Measurements from ENCODE around the gene FLNB. TPM values are rescaled to one million over a fixed set of nuclear protein-coding genes. Genes with fewer than 3 reads are reported as not detected.
"Not testable (repeated sequence)": the region's sequence is repeated elsewhere in the genome, so short reads cannot be mapped to it uniquely, and the experiment has no call there.

FLNB gene
- total RNA-seq, 1 experiment from 2014 or later: 315 TPM

- DNase-seq: no peak
- no TSS peak for BruUV-seq (replicated peaks)
- ChIA-PET CTCF (interaction anchor here (0.7 to 1.1 kb wide), 2 partner anchors 98 to 99 kb away, joined by 3 to 4 read pairs; no protein-coding TSS in a partner anchor), POLR2A (interaction anchor here (1.0 kb wide), 1 partner anchor 105 kb away, joined by 3 read pairs; the partner anchor contains the start of genes HTD2 and RPP14)
- Histone ChIP-seq H3K9me3 (peaks cover 9% of the 10 kb centered on the region), H3K4me3 (ENCODE audit: low read depth, low read length) (no peak overlapping the region), H3K27me3 (replicated peaks; ENCODE audit: control insufficient read depth, insufficient read depth, low read length) (no peaks in the 10 kb centered on the region), H3K36me3 (ENCODE audit: control insufficient read depth, insufficient read depth, low read length) (no peaks in the 10 kb centered on the region), H3K4me1 (peaks cover 13% of the 10 kb centered on the region)
- H3K27ac Mint-ChIP-seq (ENCODE audit: unreplicated experiment): no peak overlapping the region
- peaks cover 3% of the 10 kb centered on the region for H3K4me1 Mint-ChIP-seq (ENCODE audit: low read depth, unreplicated experiment)
- no peaks in the 10 kb centered on the region for H3K9me3 Mint-ChIP-seq (ENCODE audit: unreplicated experiment)
- H3K27me3 Mint-ChIP-seq (ENCODE audit: insufficient read depth, unreplicated experiment): no peaks in the 10 kb centered on the region
- no peak for TF ChIP-seq CTCF (IDR thresholded peaks at IDR 0.05; ENCODE audit: insufficient read depth in 1 of 2, low read depth in 1 of 2, low read length in 1 of 2, severe bottlenecking in 1 of 2, unreplicated experiment in 1 of 2)
- H3K4me3 Mint-ChIP-seq (ENCODE audit: unreplicated experiment): no peak overlapping the region
- H3K36me3 Mint-ChIP-seq (ENCODE audit: insufficient read depth, unreplicated experiment): peaks cover 7% of the 10 kb centered on the region
- intact Hi-C loops (cut with micrococcal nuclease; ENCODE audit: unreplicated experiment): no loop called here
These were observed 192.7 kb downstream of the FLNB start for GRCh38 chr3:58200846-58201355.

GRCh38 chr3:58201451-58201850 lies 193.2 kb downstream of the FLNB start:
- H3K4me3 Mint-ChIP-seq (ENCODE audit: unreplicated experiment); H3K36me3 Mint-ChIP-seq (ENCODE audit: insufficient read depth, unreplicated experiment); H3K27me3 Mint-ChIP-seq (ENCODE audit: insufficient read depth, unreplicated experiment); H3K27me3 ChIP-seq (replicated peaks; ENCODE audit: control insufficient read depth, insufficient read depth, low read length); intact Hi-C loops (cut with micrococcal nuclease; ENCODE audit: unreplicated experiment); H3K27ac Mint-ChIP-seq (ENCODE audit: unreplicated experiment); H3K9me3 Mint-ChIP-seq (ENCODE audit: unreplicated experiment); H3K36me3 ChIP-seq (ENCODE audit: control insufficient read depth, insufficient read depth, low read length); BruUV-seq (replicated peaks); H3K9me3 ChIP-seq; DNase-seq; H3K4me3 ChIP-seq (ENCODE audit: low read depth, low read length); H3K4me1 Mint-ChIP-seq (ENCODE audit: low read depth, unreplicated experiment): not testable (repeated sequence)
- ChIA-PET CTCF (interaction anchor here (0.6 to 1.1 kb wide), 4 partner anchors 17 to 199 kb away, joined by 3 to 5 read pairs (median 4); no protein-coding TSS in a partner anchor), POLR2A (interaction anchor here (1.0 kb wide), 1 partner anchor 105 kb away, joined by 3 read pairs; the partner anchor contains the start of genes HTD2 and RPP14)
- peaks cover 13% of the 10 kb centered on the region for H3K4me1 ChIP-seq

- no peak for TF ChIP-seq CTCF (IDR thresholded peaks at IDR 0.05; ENCODE audit: insufficient read depth in 1 of 2, low read depth in 1 of 2, low read length in 1 of 2, severe bottlenecking in 1 of 2, unreplicated experiment in 1 of 2)
These were observed 194.7 kb downstream of the FLNB start for GRCh38 chr3:58202917-58203360.

More at GRCh38 chr3:58202917-58203360, 194.7 kb downstream of the FLNB start:
- Histone ChIP-seq H3K9me3 (peaks cover 9% of the 10 kb centered on the region), H3K4me3 (ENCODE audit: low read depth, low read length) (no peak overlapping the region), H3K27me3 (replicated peaks; ENCODE audit: control insufficient read depth, insufficient read depth, low read length) (no peaks in the 10 kb centered on the region), H3K4me1 (peaks cover 13% of the 10 kb centered on the region), H3K36me3 (ENCODE audit: control insufficient read depth, insufficient read depth, low read length) (no peaks in the 10 kb centered on the region)
- BruUV-seq (replicated peaks): no TSS peak
- Mint-ChIP-seq H3K36me3 (ENCODE audit: insufficient read depth, unreplicated experiment) (peaks cover 7% of the 10 kb centered on the region), H3K4me1 (ENCODE audit: low read depth, unreplicated experiment) (peaks cover 6% of the 10 kb centered on the region), H3K27me3 (ENCODE audit: insufficient read depth, unreplicated experiment) (no peaks in the 10 kb centered on the region), H3K4me3 (ENCODE audit: unreplicated experiment) (no peak overlapping the region), H3K9me3 (ENCODE audit: unreplicated experiment) (no peaks in the 10 kb centered on the region), H3K27ac (ENCODE audit: unreplicated experiment) (no peak overlapping the region)
- CTCF ChIA-PET: interaction anchor here (0.9 kb wide), 1 partner anchor 16 kb away, joined by 3 read pairs; no protein-coding TSS in a partner anchor
- no peak for DNase-seq
- intact Hi-C loops (cut with micrococcal nuclease; ENCODE audit: unreplicated experiment): no loop called here
- POLR2A ChIA-PET: no interaction called here

Measured in Caco-2 (cell line).